ENCODE results near the gene MLNR. TPM values are rescaled to one million over a fixed set of nuclear protein-coding genes. Genes with fewer than 3 reads are reported as not detected.

MLNR gene
- total and polyA plus RNA-seq, 4 donors: 0.21 TPM; not detected in 3

DNA sequence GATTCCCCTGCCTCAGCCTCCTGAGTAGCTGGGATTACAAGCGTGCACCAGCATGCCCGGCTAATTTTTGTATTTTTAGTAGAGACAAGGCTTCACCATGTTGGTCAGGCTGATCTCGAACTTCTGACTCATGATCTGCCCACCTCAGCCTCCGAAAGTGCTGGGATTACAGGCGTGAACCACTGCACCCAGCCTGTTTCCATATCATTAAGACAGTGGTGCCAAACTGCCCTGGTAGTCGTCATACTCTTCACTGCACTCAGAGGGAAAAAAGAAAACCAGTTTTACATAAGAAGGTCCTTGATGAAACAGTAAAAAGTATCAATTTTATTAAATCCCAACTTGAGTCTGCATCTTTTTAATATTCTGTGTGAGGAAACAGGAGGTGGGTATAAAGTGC lies 42.5 kb downstream of the MLNR start:
- no peaks in the 10 kb centered on the region for H3K27me3 ChIP-seq (ENCODE audit: control insufficient read depth, insufficient read depth, low read length)
- no peak overlapping the region for H3K4me3 ChIP-seq (ENCODE audit: low read depth, low read length)
- H3K9me3 ChIP-seq (ENCODE audit: control insufficient read depth, insufficient read depth, low read length): peaks cover 1% of the 10 kb centered on the region
- H3K4me1 ChIP-seq (ENCODE audit: control insufficient read depth, insufficient read depth, low read length): no peaks in the 10 kb centered on the region
- WGBS (ENCODE audit: insufficient coverage): 100% methylated on average over 3 of the region's 6 CpGs
- no peak overlapping the region for H3K27ac ChIP-seq (ENCODE audit: low read depth, low read length)
- peaks cover 8% of the 10 kb centered on the region for H3K36me3 ChIP-seq (ENCODE audit: control insufficient read depth, insufficient read depth, low read length)
- DNase-seq (ENCODE audit: low read depth in 4 of 6, low spot score in 6 of 6): no peak

- H3K4me1 ChIP-seq (ENCODE audit: control insufficient read depth, insufficient read depth, low read length): no peaks in the 10 kb centered on the region
- peaks cover 1% of the 10 kb centered on the region for H3K9me3 ChIP-seq (ENCODE audit: control insufficient read depth, insufficient read depth, low read length)
- WGBS (ENCODE audit: insufficient coverage): 93% methylated on average over 2 of the region's 2 CpGs
- no peaks in the 10 kb centered on the region for H3K27me3 ChIP-seq (ENCODE audit: control insufficient read depth, insufficient read depth, low read length)
- peaks cover 8% of the 10 kb centered on the region for H3K36me3 ChIP-seq (ENCODE audit: control insufficient read depth, insufficient read depth, low read length)
- no peak overlapping the region for H3K4me3 ChIP-seq (ENCODE audit: low read depth, low read length)
- no peak for DNase-seq (ENCODE audit: low read depth in 4 of 6, low spot score in 6 of 6)
- no peak overlapping the region for H3K27ac ChIP-seq (ENCODE audit: low read depth, low read length)
Observed at GRCh38 chr13:49265822-49266221, 45.7 kb downstream of the MLNR start.

DNA sequence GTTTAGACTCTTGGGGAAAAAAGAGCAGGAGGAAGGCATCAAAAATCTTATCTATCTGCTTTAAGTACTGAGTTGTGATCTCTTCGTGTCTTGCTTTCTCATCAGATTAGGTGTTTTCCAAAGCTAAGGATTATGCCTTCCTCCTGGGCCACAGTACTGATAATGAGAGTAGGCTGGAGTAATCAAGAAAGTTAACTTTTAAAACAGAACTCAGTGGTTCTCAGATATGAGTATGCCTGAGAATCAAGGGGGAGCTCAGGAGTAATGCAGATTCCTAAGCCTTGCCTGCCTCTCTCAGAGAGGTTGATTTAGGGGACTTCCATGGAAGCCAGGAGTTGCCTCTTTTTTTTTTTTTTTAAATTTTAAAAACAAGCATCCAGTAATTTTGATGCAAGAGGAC lies 51.1 kb downstream of the MLNR start:
- WGBS (ENCODE audit: insufficient coverage): 0% methylated on average over 1 of the region's 1 CpG
- no peak for DNase-seq (ENCODE audit: low read depth in 4 of 6, low spot score in 6 of 6)

More for the DNA sequence above, 51.1 kb downstream of the MLNR start:
- H3K27me3 ChIP-seq (ENCODE audit: control insufficient read depth, insufficient read depth, low read length): no peaks in the 10 kb centered on the region
- no peak overlapping the region for H3K4me3 ChIP-seq (ENCODE audit: low read depth, low read length)
- no peak overlapping the region for H3K27ac ChIP-seq (ENCODE audit: low read depth, low read length)
- H3K9me3 ChIP-seq (ENCODE audit: control insufficient read depth, insufficient read depth, low read length): peaks cover 1% of the 10 kb centered on the region
- H3K36me3 ChIP-seq (ENCODE audit: control insufficient read depth, insufficient read depth, low read length): peaks cover 4% of the 10 kb centered on the region
- H3K4me1 ChIP-seq (ENCODE audit: control insufficient read depth, insufficient read depth, low read length): no peaks in the 10 kb centered on the region

Small RNAs within 50 kb of the gene (small RNA-seq; reads per million reads assigned to genes)
- gene COX7CP1 (ENCODE audit: low replicate concordance): not detected

Other genes with a start within 250 kb of the MLNR start
- 100 to 1,000 TPM in 1 of 2 donors, 10 to 100 TPM in 1; 79.9 to 115 TPM for gene FNDC3A, start 244.4 kb upstream of the MLNR start, total RNA-seq
- gene FNDC3A, start 244.4 kb upstream of the MLNR start, polyA plus RNA-seq (ENCODE audit: insufficient read length in 2 of 2): 10 to 100 TPM; 48.4 to 63.8 TPM
- gene CDADC1, start 27.6 kb downstream of the MLNR start, total RNA-seq: 10 to 100 TPM; 11.1 to 13.8 TPM
- 10 to 100 TPM; 15.8 to 20.1 TPM for gene CDADC1, start 27.6 kb downstream of the MLNR start, polyA plus RNA-seq (ENCODE audit: insufficient read length in 2 of 2)
- 10 to 100 TPM; 38.8 to 44.1 TPM for gene CAB39L, start 223.7 kb downstream of the MLNR start, total RNA-seq
- gene CAB39L, start 223.7 kb downstream of the MLNR start, polyA plus RNA-seq (ENCODE audit: insufficient read length in 2 of 2): 10 to 100 TPM; 31.8 to 34.2 TPM
- gene SETDB2, start 223.9 kb downstream of the MLNR start, total RNA-seq: 10 to 100 TPM; 17.6 to 22.0 TPM
- gene SETDB2, start 223.9 kb downstream of the MLNR start, polyA plus RNA-seq (ENCODE audit: insufficient read length in 2 of 2): 10 to 100 TPM; 11.9 to 13.8 TPM

Measured in spinal cord (tissue), 10 donors.